ENCODE results near the gene EDIL3.

EDIL3 gene

GRCh38 chr5:84362061-84362720, 22.5 kb downstream of the EDIL3 start:
- TF ChIP-seq SIN3A (IDR thresholded peaks at IDR 0.05; ENCODE audit: borderline replicate concordance, insufficient read depth, low read length): no peak
- no peak for TF ChIP-seq REST (IDR thresholded peaks at IDR 0.05; ENCODE audit: insufficient read depth in 1 of 2, low read depth in 2 of 2, low read length in 2 of 2)
- TF ChIP-seq TAF1 (IDR thresholded peaks at IDR 0.05; ENCODE audit: borderline replicate concordance, insufficient read depth, low read length): no peak
- no peak for TF ChIP-seq POLR2AphosphoS5 (IDR thresholded peaks at IDR 0.05; ENCODE audit: low read depth, low read length)
- TF ChIP-seq FOXP2 (optimal IDR thresholded peaks at IDR 0.05; ENCODE audit: borderline replicate concordance, extremely low read depth, extremely low read length, insufficient read depth): no peak

- TF ChIP-seq TAF1 (IDR thresholded peaks at IDR 0.05; ENCODE audit: borderline replicate concordance, insufficient read depth, low read length) (no peak), FOXP2 (optimal IDR thresholded peaks at IDR 0.05; ENCODE audit: borderline replicate concordance, extremely low read depth, extremely low read length, insufficient read depth) (no peak), POLR2AphosphoS5 (IDR thresholded peaks at IDR 0.05; ENCODE audit: low read depth, low read length) (no peak), REST (IDR thresholded peaks at IDR 0.05; ENCODE audit: insufficient read depth in 1 of 2, low read depth in 2 of 2, low read length in 2 of 2) (no peak), SIN3A (IDR thresholded peaks at IDR 0.05; ENCODE audit: borderline replicate concordance, insufficient read depth, low read length) (no peak)
Measured at GRCh38 chr5:84361572-84361971, 23.1 kb downstream of the EDIL3 start.

GRCh38 chr5:84360056-84360455, 24.6 kb downstream of the EDIL3 start:
- TF ChIP-seq REST (IDR thresholded peaks at IDR 0.05; ENCODE audit: insufficient read depth in 1 of 2, low read depth in 2 of 2, low read length in 2 of 2) (no peak), FOXP2 (optimal IDR thresholded peaks at IDR 0.05; ENCODE audit: borderline replicate concordance, extremely low read depth, extremely low read length, insufficient read depth) (no peak), POLR2AphosphoS5 (IDR thresholded peaks at IDR 0.05; ENCODE audit: low read depth, low read length) (no peak), TAF1 (IDR thresholded peaks at IDR 0.05; ENCODE audit: borderline replicate concordance, insufficient read depth, low read length) (no peak), SIN3A (IDR thresholded peaks at IDR 0.05; ENCODE audit: borderline replicate concordance, insufficient read depth, low read length) (no peak)

GRCh38 chr5:84354101-84354500, 30.6 kb downstream of the EDIL3 start:
- TF ChIP-seq FOXP2 (optimal IDR thresholded peaks at IDR 0.05; ENCODE audit: borderline replicate concordance, extremely low read depth, extremely low read length, insufficient read depth) (no peak), REST (IDR thresholded peaks at IDR 0.05; ENCODE audit: insufficient read depth in 1 of 2, low read depth in 2 of 2, low read length in 2 of 2) (no peak), POLR2AphosphoS5 (IDR thresholded peaks at IDR 0.05; ENCODE audit: low read depth, low read length) (no peak), SIN3A (IDR thresholded peaks at IDR 0.05; ENCODE audit: borderline replicate concordance, insufficient read depth, low read length) (no peak), TAF1 (IDR thresholded peaks at IDR 0.05; ENCODE audit: borderline replicate concordance, insufficient read depth, low read length) (no peak)

Measured in PFSK-1 (cell line).